Measurements from ENCODE around the gene IRF8.
"Not testable (repeated sequence)": the region's sequence is repeated elsewhere in the genome, so short reads cannot be mapped to it uniquely, and the experiment has no call there.

The IRF8 gene

DNA sequence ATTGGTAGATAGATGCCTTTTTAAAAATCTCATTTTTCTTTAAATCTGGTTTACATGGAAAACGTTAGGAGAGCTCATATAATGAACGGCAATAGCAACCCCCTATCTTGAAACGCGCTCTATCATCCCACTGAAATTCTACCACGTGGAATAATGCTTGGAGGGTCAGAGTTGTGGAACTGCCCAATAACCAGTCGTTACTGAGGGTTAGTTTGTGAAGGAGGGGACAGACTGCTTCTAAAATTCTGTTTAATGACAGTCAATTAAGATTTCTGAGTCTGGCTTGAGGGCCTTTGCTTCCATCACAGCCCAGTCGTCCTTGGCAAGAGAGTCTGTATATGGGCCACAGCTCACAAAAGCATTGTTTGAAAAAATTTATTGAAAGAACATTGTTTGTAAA lies 482 bp downstream of the IRF8 start:
- no peak for DNase-seq

DNA sequence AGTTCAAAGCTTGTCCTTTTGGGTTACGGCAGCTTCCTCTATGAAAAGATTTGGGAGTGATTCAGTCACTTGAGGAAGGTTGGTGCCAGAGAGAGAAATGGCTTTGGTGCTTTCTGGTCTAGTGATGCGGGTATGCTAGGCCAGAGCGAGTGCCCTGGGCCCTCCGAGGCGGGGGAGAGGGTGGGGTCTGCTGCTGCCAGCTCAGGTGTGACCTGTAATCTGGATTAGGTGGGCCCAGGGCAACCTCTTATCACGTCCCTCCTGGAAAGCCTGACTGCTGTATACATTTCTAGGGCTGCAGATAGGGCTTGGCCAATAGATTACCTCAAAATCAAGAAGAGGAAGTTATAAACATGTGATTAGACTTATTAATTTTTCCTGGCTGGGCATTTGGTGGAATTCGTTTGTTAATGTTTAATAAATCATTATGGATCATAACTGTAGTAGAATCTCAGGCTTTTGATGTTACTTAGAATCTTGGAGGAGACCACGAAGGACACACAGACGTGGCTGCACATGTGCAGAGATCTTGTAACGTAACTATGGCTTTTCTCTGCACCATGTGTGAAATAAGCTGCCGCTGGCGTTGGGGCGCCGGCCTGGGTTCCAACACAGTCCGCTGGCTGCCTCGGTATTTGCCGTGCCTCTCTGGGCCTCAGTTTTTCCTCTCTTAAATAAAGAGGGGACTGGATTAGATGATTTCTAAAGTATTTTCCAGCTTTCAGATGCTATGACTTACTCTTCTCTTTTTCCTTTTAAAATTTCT lies 1.2 kb downstream of the IRF8 start:
- DNase-seq = no peak

DNA sequence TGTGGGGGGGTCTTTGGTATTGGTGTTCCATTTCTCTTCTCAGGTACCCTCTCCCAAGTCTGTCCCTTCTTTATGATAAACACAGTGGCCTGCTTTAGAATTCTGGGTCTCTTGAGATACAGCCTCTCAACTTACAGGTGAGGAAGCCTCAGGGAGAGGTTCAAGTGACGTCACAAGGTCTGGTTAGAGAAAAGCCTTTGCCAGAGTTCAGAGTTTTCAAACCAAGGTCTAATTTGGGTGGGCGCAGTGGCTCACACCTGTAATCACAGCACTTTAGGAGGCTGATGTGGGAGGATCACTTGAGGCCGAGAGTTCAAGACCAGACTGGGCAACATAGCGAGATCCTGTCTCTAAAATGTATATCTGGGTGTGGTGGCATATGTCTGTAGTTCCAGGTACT lies 2.1 kb downstream of the IRF8 start:
- no peak for DNase-seq

DNA sequence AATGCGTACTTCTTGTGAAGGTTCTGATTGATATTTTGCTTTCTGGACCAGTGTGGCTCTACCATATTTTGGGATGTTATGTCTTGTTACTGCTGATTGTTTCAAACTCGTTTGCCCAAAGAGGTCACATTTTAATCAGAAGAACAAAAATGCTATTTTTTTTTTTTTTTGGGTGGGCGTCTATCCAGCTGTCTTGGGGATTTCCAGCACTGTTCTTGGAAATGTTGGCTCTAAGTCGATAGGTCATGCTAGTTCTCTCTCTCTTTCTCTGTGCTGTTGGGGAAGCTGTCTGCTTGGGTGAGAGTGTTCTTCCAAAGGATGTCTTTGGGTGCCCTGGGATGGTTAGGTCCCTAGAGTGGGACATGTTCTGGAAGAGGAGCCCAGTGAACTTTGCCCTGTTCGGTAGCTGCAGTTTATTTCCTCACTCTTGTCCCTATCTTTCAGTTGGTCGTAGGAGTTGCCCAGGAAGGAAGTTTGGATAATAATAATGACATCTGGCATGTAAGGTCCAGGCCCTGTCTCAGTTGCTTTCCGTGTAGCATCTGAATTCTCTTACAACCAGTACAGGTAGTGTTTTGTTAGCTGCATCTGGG lies 2.9 kb downstream of the IRF8 start:
- DNase-seq = no peak

DNA sequence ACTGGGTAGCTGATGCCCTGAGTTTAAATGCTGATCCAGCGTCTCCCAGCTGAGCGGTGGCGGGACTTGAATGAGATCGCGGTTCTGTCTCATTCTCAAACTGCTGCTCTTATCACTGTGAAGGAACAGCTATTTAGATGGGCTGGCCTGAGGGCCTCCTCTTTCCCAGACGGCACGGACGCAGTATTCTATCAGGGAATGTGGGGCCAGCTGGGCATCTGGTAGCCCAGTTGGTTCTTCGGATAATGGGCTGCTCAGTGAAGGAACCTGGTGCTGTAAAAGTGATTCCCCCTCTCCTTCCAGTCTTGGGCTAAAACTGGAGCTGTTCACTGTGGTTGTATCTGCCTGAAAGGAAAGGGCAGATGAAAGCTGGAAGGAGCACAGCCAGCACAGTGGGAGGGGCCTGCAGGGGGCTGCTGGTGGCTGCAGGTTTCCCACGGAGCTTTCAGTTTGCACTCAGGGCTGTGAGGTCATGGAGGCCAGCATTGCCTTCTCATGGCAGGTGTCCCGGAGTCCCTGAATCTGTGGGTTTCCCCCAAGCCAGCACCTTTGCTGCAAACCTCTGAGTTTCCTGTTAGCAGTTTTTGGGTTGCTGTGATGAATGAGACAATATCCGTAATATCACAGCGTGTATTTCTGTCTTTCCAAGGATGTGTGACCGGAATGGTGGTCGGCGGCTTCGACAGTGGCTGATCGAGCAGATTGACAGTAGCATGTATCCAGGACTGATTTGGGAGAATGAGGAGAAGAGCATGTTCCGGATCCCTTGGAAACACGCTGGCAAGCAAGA lies 3.6 kb downstream of the IRF8 start:
- peak; percentile 61 for DNase-seq

DNA sequence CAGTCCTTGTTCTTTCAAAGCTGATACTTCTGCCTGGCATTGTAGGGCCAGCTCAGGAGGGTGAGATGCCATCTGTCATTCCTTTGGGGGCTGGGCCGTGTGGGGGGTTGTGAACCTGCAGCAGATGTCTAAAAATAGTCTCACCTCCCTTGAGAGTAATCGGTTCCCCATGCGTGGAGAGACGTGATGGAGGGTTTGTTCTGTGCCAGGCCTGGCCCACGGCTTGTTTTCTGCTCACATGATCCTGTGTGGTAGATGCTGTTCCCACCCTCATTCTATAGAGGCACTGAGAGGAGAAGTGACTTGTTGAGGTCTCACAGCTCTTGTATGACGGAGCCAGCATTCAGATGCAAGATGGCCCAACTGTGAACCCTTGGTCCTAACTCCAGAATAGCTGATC lies 4.6 kb downstream of the IRF8 start:
- DNase-seq = no peak

DNA sequence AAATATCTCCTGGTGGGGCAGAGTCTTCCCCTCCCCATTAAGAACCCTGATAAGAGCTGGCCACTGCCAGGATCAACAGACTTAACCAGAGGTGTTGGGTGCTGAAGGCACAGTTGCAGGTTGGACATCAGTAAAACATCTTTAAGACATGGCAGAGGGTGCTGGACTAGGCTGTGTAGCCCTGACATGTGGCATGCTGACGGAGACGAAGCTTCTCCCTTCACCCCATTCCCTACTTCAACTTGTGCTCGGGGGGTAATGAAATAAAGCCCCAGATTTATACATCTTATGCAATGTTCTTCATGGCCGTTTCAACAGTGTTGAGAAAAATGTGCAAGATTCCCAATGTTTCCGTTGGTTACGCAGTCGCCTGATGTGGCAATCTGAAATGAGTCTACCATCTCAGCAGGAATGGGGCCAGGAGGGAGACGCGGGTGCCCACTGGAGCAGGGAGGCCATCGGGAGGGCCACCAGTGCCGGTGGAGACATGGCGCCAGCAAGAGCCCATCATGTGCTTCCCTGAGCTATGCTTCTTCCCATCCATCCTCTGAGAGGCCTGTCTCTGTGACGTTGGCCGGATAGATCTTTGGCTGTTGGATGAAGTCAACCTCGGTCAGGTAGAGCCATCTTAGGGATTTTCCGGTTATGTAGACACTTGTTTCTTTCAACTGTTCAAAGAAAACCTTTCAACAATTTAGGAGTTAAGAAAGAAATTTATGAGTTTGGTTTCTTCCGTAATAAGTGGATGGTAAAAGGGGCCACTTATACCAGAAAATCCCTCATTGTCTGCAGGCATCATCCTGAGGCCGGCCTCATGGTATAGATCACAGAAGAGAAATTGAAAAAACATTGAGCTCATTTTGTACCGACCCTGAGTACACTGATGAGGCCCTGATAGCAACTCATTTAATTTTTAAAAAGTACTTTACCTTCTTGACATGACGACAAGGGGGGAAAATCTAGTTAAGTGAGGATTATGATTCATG lies 6.4 kb downstream of the IRF8 start:
- DNase-seq = no peak

DNA sequence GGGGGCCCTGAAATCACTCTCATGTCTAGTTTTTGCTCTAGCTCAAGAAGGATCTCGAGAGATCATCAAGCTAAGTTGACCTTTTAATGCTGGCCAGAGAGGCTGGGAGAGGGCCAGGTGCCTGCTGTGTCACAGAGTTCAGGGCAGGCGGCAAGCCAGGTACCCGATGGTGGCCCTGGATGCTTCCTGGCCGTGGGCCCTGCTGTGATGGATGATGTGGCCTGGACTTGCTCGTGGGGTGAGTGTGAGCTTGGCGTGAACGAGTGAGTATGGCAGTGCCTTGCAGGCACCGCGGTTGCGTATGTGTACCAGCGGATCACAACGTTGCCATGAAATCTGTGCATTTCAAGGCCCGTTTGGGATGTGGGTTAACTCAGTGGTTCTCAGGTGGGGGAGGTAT lies 7.4 kb downstream of the IRF8 start:
- DNase-seq = no peak

DNA sequence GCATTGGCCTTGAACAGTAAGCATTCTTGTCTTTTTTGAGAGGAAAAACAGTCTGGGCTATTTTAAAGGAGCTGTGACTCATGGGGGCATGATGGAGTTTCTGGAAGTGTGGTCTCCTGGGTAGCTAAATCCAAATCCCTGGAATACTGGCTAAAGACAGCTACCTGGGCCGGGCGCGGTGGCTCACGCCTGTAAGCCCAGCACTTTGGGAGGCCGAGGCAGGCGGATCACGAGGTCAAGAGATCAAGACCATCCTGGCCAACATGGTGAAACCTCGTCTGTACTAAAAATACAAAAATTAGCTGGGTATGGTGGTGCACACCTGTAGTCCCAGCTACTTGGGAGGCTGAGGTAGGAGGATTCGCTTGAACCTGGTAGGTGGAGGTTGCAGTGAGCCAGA lies 8.3 kb downstream of the IRF8 start:
- DNase-seq = not testable (repeated sequence)

DNA sequence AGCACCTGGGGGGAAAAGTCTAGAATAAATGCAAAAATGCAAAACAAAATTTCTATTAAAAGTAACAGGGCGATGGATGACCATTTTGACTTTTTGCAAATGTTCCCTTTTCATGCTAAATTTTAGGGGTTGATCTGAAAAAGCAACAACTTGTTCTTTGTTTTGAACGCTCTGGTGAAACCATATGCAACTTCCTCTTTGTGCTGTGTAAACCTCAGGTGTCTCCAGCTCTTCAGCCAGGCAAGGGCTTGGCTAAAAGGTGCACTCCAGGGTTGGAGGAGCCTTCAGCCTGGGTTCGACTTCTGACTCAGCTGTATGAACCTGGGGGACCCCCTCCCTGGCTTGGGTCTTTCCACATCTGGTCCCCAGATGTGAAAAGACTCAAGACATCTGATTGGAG lies 9.5 kb downstream of the IRF8 start:
- no peak for DNase-seq

DNA sequence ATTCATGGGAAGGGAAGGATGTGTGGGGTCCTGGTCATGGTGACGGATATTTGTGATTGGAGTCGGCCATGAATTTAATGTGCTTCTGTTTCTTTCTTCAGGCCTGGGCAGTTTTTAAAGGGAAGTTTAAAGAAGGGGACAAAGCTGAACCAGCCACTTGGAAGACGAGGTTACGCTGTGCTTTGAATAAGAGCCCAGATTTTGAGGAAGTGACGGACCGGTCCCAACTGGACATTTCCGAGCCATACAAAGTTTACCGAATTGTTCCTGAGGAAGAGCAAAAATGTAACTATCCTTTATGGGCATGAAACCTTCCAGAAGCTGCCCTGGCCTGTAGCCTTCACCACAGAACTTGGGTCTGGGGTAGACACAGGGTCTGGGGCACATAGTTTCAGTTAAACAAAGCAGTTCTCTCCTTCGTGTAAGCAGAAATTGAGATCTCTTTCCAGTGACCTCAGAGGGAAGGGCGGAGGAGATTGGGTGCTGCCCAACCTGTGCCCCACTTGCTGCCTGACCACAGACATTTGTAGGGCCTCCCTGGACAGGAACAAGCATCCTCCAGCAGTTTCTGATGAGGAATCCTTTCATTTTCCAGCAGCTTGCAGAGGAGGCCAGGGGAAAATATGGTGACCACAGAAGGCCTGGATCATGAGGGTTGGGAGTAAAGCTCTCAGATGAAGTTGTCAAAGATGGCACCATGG lies 10.1 kb downstream of the IRF8 start:
- DNase-seq = no peak

DNA sequence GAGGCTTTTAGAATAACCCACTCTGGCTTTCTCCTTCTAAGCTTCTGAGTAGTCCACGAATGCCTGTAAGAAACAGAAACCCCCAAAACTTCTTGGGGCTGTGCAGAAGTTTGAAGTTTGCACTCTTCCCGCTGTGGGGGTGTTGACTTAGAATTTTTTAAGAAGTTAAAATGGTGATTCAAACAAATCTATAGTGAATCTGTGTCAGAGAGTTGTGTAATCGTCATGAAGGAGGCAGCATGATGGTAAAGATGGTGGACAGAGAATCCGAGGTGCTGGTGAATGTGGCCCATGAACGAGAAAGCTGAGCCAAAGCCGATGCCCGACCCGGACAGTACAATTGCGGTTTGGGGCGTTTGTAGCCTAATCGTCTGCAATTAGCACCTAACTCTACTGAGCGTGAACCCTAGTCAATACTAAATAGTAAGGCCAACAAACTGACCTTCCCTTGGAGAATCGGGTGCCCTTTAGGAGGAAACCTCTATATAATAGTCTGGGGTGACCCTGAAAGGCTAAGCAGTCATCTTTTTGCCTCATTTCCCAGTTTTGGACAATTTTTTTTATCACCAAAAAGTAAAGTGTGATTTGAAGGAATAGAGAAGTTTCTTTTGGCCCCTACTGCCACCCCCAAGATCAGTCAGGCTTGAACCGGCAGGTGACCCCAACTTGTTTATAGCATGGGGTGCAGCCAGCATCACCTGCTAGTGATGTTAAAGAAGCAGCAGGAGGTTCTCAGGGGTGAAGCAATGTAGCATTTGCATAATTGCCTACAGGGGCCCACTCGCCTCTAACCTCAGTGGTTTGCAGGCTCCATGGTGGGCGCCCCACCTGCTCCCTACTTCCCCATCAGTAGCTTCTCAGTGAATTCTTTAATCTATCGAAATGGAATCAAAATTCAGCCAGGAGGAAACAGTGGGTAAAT lies 11.2 kb downstream of the IRF8 start:
- no peak for DNase-seq

DNA sequence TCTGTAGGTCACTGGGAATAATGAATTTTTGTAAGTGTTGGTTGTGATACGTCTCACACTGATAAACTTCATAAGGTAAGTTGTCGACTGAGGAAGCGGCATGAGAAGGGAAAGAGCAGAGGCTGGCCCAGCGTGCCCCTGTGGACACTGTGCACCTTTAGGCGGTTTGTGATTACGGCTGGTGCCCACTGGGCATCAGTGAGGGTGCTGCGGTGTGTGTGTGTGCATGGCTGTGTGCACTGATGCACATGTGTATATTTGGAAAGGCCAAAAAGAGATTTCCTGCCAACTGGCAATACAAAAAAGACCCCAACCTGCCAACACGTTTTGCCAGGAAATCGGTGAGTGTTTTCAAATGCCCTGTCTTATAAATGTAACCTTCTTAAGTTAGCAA lies 11.9 kb downstream of the IRF8 start:
- DNase-seq = no peak

DNA sequence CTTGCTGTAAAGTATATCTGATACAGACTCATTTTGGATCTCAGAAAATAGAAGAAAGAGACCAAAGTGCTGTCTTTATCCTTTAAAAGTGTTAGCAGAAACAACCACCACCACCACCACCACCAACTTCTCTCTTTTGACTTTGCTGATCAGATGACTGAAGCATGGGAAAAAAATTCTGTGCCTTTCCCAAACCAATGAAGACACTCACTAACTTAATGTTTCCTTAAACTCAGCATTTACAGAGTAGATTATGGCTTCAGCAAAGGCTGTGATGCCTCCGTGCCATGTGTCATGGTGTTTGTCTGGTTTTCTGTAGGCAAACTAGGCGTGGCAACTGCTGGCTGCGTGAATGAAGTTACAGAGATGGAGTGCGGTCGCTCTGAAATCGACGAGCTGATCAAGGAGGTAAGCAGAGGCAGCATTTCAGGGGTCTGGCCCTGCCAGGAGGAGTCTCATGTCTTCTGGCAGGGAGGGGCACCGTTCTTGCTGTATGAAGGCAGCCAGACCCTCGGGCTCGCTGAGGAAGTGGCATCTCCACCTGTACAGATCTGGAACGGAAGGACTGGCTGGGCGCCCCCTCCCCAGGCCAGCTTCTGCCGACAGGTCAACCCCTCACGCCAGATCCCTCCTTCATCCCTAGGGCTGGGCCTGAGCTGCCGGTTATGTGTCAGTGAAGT lies 12.4 kb downstream of the IRF8 start:
- no peak for DNase-seq

DNA sequence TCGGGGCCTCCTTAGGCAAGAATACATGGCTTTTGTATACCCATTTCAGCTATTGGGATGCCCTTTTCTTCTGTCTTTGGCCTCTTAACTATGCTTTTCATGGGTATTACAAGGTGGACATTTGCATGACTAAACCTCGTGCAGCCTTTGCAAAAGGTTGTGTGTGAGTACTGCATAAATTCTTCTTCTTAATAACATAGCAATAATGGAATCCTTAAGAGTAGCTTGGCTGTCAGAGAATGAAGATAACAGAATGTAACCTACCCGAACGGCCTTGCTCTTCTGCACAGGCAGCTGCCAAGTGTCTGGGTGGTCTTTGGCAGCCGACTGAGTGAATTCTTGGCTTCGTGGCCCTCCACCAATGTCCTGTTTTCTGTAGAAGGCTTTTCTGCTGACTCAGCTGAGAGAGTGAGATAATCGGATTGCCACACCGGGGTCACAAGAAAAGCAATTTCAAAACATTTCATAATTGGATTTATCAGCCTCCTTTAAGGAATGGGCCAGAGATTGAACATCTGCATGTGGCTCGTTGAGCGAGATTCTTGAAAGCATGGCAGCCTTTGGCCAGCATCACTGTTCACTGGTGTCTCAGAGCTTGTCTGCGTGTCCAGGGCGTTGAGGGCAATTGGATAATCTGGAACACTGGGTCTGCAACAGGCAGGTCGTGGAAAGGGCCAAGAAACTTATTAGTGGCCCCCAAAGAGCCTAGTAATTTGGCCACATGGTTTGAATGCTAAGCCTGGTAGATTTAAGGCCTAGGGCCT lies 13.4 kb downstream of the IRF8 start:
- no peak for DNase-seq

DNA sequence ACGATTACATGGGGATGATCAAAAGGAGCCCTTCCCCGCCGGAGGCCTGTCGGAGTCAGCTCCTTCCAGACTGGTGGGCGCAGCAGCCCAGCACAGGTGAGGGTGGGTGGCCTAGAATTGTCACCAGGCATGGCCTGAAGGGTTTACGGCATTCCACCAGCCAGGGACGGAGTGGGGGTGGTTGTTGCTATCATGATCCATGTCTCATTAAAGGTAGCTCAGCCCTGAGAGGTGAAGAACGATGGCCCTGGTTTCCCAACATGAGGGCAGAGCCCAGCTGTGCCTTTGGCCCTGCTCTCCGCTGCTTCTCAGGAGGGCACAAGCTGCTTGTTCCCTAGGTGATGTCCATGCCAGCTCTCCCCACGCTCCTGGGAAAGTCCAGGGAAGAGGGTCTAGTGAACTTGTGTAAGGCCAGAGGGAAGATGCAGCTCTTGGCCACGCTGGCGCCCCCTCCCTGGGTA lies 14.2 kb downstream of the IRF8 start:
- DNase-seq = no peak

DNA sequence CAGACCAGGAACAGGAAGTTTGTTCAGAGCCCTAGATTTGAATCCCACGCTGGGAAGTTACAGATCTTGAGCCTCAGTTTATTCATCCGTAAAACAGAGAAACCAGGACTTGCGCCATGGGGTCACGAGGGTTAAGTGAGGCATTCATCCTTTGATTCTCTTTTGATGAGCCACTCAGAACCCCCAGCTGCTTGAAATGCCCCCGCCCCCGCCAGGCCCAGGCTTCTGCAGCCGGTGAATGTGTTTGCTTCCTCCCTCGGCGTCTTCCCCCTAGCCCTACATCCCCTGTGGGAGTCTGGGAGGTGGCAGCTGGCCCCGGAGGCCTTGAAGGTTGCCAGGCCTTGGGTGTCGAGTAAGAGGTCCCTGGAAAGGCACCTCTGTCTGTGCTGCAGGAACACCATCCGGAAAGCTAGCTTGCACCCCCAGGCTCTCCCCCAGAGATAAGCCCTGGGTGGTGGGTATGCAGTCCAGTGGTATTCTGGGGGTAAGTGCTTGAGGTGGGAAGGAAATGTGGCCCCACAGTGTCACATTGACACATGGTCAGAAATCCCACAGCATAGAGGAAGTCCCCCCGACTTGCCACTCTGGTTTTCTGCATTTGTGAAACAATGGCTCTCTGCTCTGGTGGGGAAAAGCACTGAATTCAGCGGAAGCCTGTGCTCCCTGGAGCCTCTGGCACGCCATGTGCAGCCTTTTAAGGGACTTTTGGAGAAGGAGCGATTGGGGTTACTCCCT lies 14.9 kb downstream of the IRF8 start:
- no peak for DNase-seq

DNA sequence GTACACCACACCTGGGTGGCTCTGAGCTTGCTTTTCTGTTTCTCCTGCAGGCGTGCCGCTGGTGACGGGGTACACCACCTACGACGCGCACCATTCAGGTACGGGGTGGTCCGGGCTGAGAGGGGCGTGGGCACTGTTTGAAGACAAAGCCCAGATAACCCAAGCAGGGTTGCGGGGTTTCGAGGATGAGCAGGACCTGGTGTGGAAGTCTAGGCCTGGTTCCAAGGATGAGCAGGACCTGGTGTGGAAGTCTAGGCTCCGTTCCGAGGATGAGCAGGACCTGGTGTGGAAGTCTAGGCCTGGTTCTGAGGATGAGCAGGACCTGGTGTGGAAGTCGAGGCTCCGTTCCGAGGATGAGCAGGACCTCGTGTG lies 15.4 kb downstream of the IRF8 start:
- no peak for DNase-seq
